Activated B cell treated with CpG ODN at 0.5 μM for 24 hours (primary cell): ENCODE data around the gene TCF7L1. TPM values are rescaled to one million over a fixed set of nuclear protein-coding genes. Genes with fewer than 3 reads are reported as not detected.

ENCODE experiments used
- ATAC-seq: fragments of 200-7000 bp; cut with Tn5 transposase; one replicate; pipeline ENCODE4 v1.10.0; 2021; ENCODE audit warnings: low read depth, mild to moderate bottlenecking, moderate library complexity
- CTCF ChIA-PET: fragments of 350-600 bp; sonication (Branson Sonifier 250); formaldehyde crosslinking; loops from one replicate; lab custom pipeline; 2021; ENCODE audit warnings: antibody characterized with exemption; lab: Charles Lee
- POLR2A ChIA-PET: fragments of 350-600 bp; sonication (Branson Sonifier 250); formaldehyde crosslinking; loops from one replicate; lab custom pipeline; 2021; ENCODE audit warnings: antibody characterized with exemption; lab: Charles Lee
- DNase-seq: peaks from one replicate; pipeline ENCODE4 v3.0.0; 2022
- H3K27ac Mint-ChIP-seq: one replicate; pipeline ENCODE4 v1.8.0; 2020; ENCODE audit warnings: mixed read lengths
- H3K27me3 Mint-ChIP-seq: one replicate; pipeline ENCODE4 v1.8.0; 2021; ENCODE audit warnings: mixed read lengths
- H3K36me3 Mint-ChIP-seq: one replicate; pipeline ENCODE4 v1.8.0; 2021; ENCODE audit warnings: low read depth, mixed read lengths
- H3K4me1 Mint-ChIP-seq: one replicate; pipeline ENCODE4 v1.8.0; 2021; ENCODE audit warnings: mixed read lengths
- H3K4me3 Mint-ChIP-seq: one replicate; pipeline ENCODE4 v1.8.0; 2020; ENCODE audit warnings: mild to moderate bottlenecking, mixed read lengths
- H3K9me3 Mint-ChIP-seq: one replicate; pipeline ENCODE4 v1.8.0; 2020; ENCODE audit warnings: mixed read lengths
- CTCF ChIP-seq: fragments of 200-600 bp; IDR thresholded peaks from one replicate; pipeline ENCODE4 v1.8.0; 2022; ENCODE audit warnings: antibody characterized with exemption, mild to moderate bottlenecking
- intact Hi-C: fragments of 100-400 bp; cut with micrococcal nuclease; formaldehyde crosslinking; loops from one replicate; pipeline ENCODE4 v1.15.1; 2024
- total RNA-seq: library from RNA; stranded (reverse); gene quantifications from 2 replicates; pipeline ENCODE4 v1.2.3, GENCODE V29; 2022

The TCF7L1 gene
- total RNA-seq, 1 donor from 2014 or later: 0.07 TPM

- no peak for TF ChIP-seq CTCF
- ATAC-seq (no peak), DNase-seq (no peak)
- Mint-ChIP-seq H3K4me3 (no peak overlapping the region), H3K9me3 (no peaks in the 10 kb centered on the region), H3K27me3 (peaks cover 2% of the 10 kb centered on the region), H3K27ac (no peak overlapping the region), H3K4me1 (peaks cover 12% of the 10 kb centered on the region), H3K36me3 (no peaks in the 10 kb centered on the region)
- intact Hi-C loops: loop anchor here (5.0 kb wide), 3 partner anchors 155 to 1265 kb away; partner anchors contain the start of genes TCF7L1 and TRABD2A
- ChIA-PET CTCF (interaction anchor here (1.4 kb wide), 1 partner anchor 362 kb away, joined by 7 read pairs; no protein-coding TSS in a partner anchor), POLR2A (no interaction called here)
These were observed 154.5 kb downstream of the TCF7L1 start for GRCh38 chr2:85287721-85288120.

- no peak overlapping the region for H3K4me3 Mint-ChIP-seq
- no peaks in the 10 kb centered on the region for H3K9me3 Mint-ChIP-seq
- H3K36me3 Mint-ChIP-seq: no peaks in the 10 kb centered on the region
- intact Hi-C loops: loop anchor here (5.0 kb wide), 3 partner anchors 156 to 1266 kb away; partner anchors contain the start of genes TCF7L1 and TRABD2A
- DNase-seq (no peak), ATAC-seq (no peak)
- H3K4me1 Mint-ChIP-seq: peaks cover 12% of the 10 kb centered on the region
- H3K27me3 Mint-ChIP-seq: peaks cover 2% of the 10 kb centered on the region
- H3K27ac Mint-ChIP-seq: no peak overlapping the region
- ChIA-PET POLR2A (no interaction called here), CTCF (interaction anchor here (1.7 kb wide), 1 partner anchor 12 kb away, joined by 4 read pairs; no protein-coding TSS in a partner anchor)
- TF ChIP-seq CTCF: no peak
These were observed 155.1 kb downstream of the TCF7L1 start for GRCh38 chr2:85288244-85288725.

- intact Hi-C loops: no loop called here
- TF ChIP-seq CTCF: no peak
- H3K4me3 Mint-ChIP-seq: no peak overlapping the region
These were observed 158.3 kb downstream of the TCF7L1 start for GRCh38 chr2:85291425-85292023.

GRCh38 chr2:85302121-85302520, 168.9 kb downstream of the TCF7L1 start:
- H3K9me3 Mint-ChIP-seq: no peaks in the 10 kb centered on the region
- H3K27me3 Mint-ChIP-seq: peaks cover 23% of the 10 kb centered on the region
- ChIA-PET POLR2A (no interaction called here), CTCF (interaction anchor here (1.2 kb wide), 1 partner anchor 10 kb away, joined by 4 read pairs; no protein-coding TSS in a partner anchor)
- H3K36me3 Mint-ChIP-seq: no peaks in the 10 kb centered on the region
- ATAC-seq: no peak
- H3K4me1 Mint-ChIP-seq: peaks cover 4% of the 10 kb centered on the region
- no peak for DNase-seq
- no peak for TF ChIP-seq CTCF
- no peak overlapping the region for H3K27ac Mint-ChIP-seq
- intact Hi-C loops: no loop called here
- no peak overlapping the region for H3K4me3 Mint-ChIP-seq

More at GRCh38 chr2:85291425-85292023, 158.3 kb downstream of the TCF7L1 start:
- POLR2A ChIA-PET: interaction anchor here (0.5 kb wide), 1 partner anchor 36 kb away, joined by 4 read pairs; no protein-coding TSS in a partner anchor
- H3K9me3 Mint-ChIP-seq: no peaks in the 10 kb centered on the region
- no peak for DNase-seq
- peak; percentile 18 for ATAC-seq
- CTCF ChIA-PET: interaction anchor here (0.6 to 1.3 kb wide), 3 partner anchors 9 to 225 kb away, joined by 3 to 4 read pairs (median 4); no protein-coding TSS in a partner anchor
- peaks cover 10% of the 10 kb centered on the region for H3K4me1 Mint-ChIP-seq
- H3K36me3 Mint-ChIP-seq: no peaks in the 10 kb centered on the region
- peak overlapping the region; percentile 64 for H3K27ac Mint-ChIP-seq
- H3K27me3 Mint-ChIP-seq: peaks cover 3% of the 10 kb centered on the region

- Mint-ChIP-seq H3K4me3 (no peak overlapping the region), H3K27me3 (peaks cover 18% of the 10 kb centered on the region), H3K36me3 (no peaks in the 10 kb centered on the region), H3K9me3 (no peaks in the 10 kb centered on the region), H3K4me1 (peaks cover 12% of the 10 kb centered on the region), H3K27ac (no peak overlapping the region)
- ChIA-PET CTCF (no interaction called here), POLR2A (no interaction called here)
- ATAC-seq: no peak
- no peak for DNase-seq
- intact Hi-C loops: no loop called here
- TF ChIP-seq CTCF: no peak
These were observed 170.8 kb downstream of the TCF7L1 start for GRCh38 chr2:85303780-85304531.
